HepG2 (cell line): ENCODE data around the gene DCDC2. TPM values are rescaled to one million over a fixed set of nuclear protein-coding genes. Genes with fewer than 3 reads are reported as not detected.
A peak's percentile ranks its signal among the peaks of the same experiment; 100 is the strongest.

Source experiments
- ASH2L ChIP-seq: fragments of 300-600, 200-600 bp; sonication (generic); IDR thresholded peaks from 2 replicates; pipeline ENCODE4 v1.7.0; 2017; ENCODE audit warnings: low read depth, mild to moderate bottlenecking, moderate library complexity, mixed read lengths, low read length; ENCODE audit not compliant: insufficient read length
- ATF7-NPFF ChIP-seq: sonication (generic); formaldehyde crosslinking; IDR thresholded peaks from 2 replicates; pipeline ENCODE4 v1.8.1; 2023; ENCODE audit warnings: mild to moderate bottlenecking, low read depth, missing genetic modification reagents, moderate library complexity
- ETV5 ChIP-seq: IDR thresholded peaks from 2 replicates; pipeline ENCODE4 v1.6.1; 2018; ENCODE audit warnings: missing biosample characterization, missing genetic modification reagents, inconsistent platforms, borderline replicate concordance
- EZH2 ChIP-seq: conservative IDR thresholded peaks from 2 replicates; pipeline ENCODE4 v1.6.1; 2012; ENCODE audit warnings: mild to moderate bottlenecking, low read depth, low read length, moderate library complexity
- GABPB1 ChIP-seq: IDR thresholded peaks from 2 replicates; pipeline ENCODE4 v1.6.1; 2016; ENCODE audit warnings: mild to moderate bottlenecking, missing genetic modification reagents, moderate library complexity, missing compliant biosample characterization
- GATAD1 ChIP-seq: IDR thresholded peaks from 2 replicates; pipeline ENCODE4 v1.6.1; 2016; ENCODE audit warnings: missing genetic modification reagents, missing compliant biosample characterization
- MAF1 ChIP-seq: sonication (generic); formaldehyde crosslinking; IDR thresholded peaks from 2 replicates; pipeline ENCODE4 v1.5.0; 2020; ENCODE audit warnings: missing genetic modification reagents, borderline replicate concordance
- MLX ChIP-seq: IDR thresholded peaks from 2 replicates; pipeline ENCODE4 v1.6.1; 2016
- PHF21A ChIP-seq: sonication (generic); formaldehyde crosslinking; IDR thresholded peaks from 2 replicates; pipeline ENCODE4 v1.5.0; 2020; ENCODE audit warnings: mild to moderate bottlenecking, missing genetic modification reagents
- PRDM10 ChIP-seq: sonication (generic); formaldehyde crosslinking; IDR thresholded peaks from 2 replicates; pipeline ENCODE4 v1.4.0; 2020; ENCODE audit warnings: low read depth, missing genetic modification reagents
- SIN3A ChIP-seq: IDR thresholded peaks from 2 replicates; pipeline ENCODE4 v1.6.1; 2011; ENCODE audit warnings: low read depth, mild to moderate bottlenecking, control low read depth, low read length, borderline replicate concordance
- TBX2 ChIP-seq: sonication (generic); formaldehyde crosslinking; IDR thresholded peaks from 2 replicates; pipeline ENCODE4 v1.5.0; 2020; ENCODE audit warnings: missing genetic modification reagents, mild to moderate bottlenecking, borderline replicate concordance
- TFAP4 ChIP-seq: sonication (generic); IDR thresholded peaks from 2 replicates; pipeline ENCODE4 v1.6.1; 2016; ENCODE audit warnings: low read depth, borderline replicate concordance
- THAP11 ChIP-seq: IDR thresholded peaks from 2 replicates; pipeline ENCODE4 v1.6.1; 2016; ENCODE audit warnings: missing biosample characterization, missing genetic modification reagents
- XRCC5 ChIP-seq: fragments of 200-400 bp; formaldehyde crosslinking; optimal IDR thresholded peaks from 2 replicates; pipeline ENCODE3; 2017; ENCODE audit warnings: mild to moderate bottlenecking, low read length
- ZGPAT ChIP-seq: IDR thresholded peaks from 2 replicates; pipeline ENCODE4 v1.6.1; 2016; ENCODE audit warnings: mild to moderate bottlenecking
- ZNF343 ChIP-seq: sonication (generic); formaldehyde crosslinking; IDR thresholded peaks from 2 replicates; pipeline ENCODE4 v1.4.0; 2020; ENCODE audit warnings: mild to moderate bottlenecking, missing genetic modification reagents
- ZSCAN5A ChIP-seq: sonication (generic); formaldehyde crosslinking; IDR thresholded peaks from 2 replicates; pipeline ENCODE4 v1.8.0; 2022; ENCODE audit warnings: mild to moderate bottlenecking, missing genetic modification reagents, borderline replicate concordance
- polyA plus RNA-seq, 8 experiments: library from polyadenylated mRNA; depleted of rRNA in 3 of 8; stranded (reverse) in 7 of 8; unstranded in 1 of 8; fragments of >200 nt; fragmentation: Illumina TruSeq in 4 of 8; extraction: Trizol in 4 of 8; gene quantifications; 2 replicates each; pipeline versions ENCODE4 v1.2.1 to v1.2.3, GENCODE V29; 2011 to 2016; ENCODE audit warnings: low read depth in 4 of 8, missing spikeins in 1 of 8, mixed read lengths in 1 of 8; ENCODE audit not compliant: insufficient read depth in 1 of 8
- total RNA-seq, 5 experiments: library from RNA; depleted of rRNA; stranded (reverse); fragments of >200 nt; fragmentation: Illumina TruSeq; extraction: Trizol; gene quantifications; 2 replicates each; pipeline ENCODE4 v1.2.3, GENCODE V29; 2016; ENCODE audit warnings: low read depth in 1 of 5

The DCDC2 gene
- total and polyA plus RNA-seq, 2 of the 13 experiments (the other 11 are each of a cell fraction or from before 2014, with no cell fraction given), result 9.0 to 36.2 TPM

GRCh38 chr6:24340998-24341938 is 16.6 kb downstream of the DCDC2 start (continued):
- TF ChIP-seq MLX (CRISPR knock-in tag) (peak; percentile 83), ETV5 (CRISPR knock-in tag) (peak; percentile 75), ASH2L (peak; percentile 78), SIN3A (0 out of 2 replicates have a peak, but pooled peaks have one; percentile 30), PRDM10 (CRISPR knock-in tag) (0 out of 2 replicates have a peak, but pooled peaks have one; percentile 22), GATAD1 (peak; percentile 73), ZGPAT (peak; percentile 98), MAF1 (CRISPR knock-in tag) (no peak), ATF7-NPFF (peak; percentile 32; the same call in 1 of the 2 replicates), PHF21A (CRISPR knock-in tag) (peak; percentile 98), THAP11 (peak; percentile 74), ZSCAN5A (CRISPR knock-in tag) (peak; percentile 75; the same call in 1 of the 2 replicates), TBX2 (CRISPR knock-in tag) (peak; percentile 96; the same call in 1 of the 2 replicates), TFAP4 (peak; percentile 73), GABPB1 (0 out of 2 replicates have a peak, but pooled peaks have one; percentile 21), EZH2 (no peak), ZNF343 (no peak), XRCC5 (no peak)
